Measurements from ENCODE around the gene EVPL. TPM values are rescaled to one million over a fixed set of nuclear protein-coding genes. Genes with fewer than 3 reads are reported as not detected.

Gene EVPL
- total RNA-seq, 1 donor from 2014 or later: not detected

- peaks cover 35% of the 10 kb centered on the region for H3F3A ChIP-seq (ENCODE audit: low read depth)
- H3K27me3 ChIP-seq: no peaks in the 10 kb centered on the region
- no peak overlapping the region for H3K4me3 Mint-ChIP-seq
- H3K9me3 ChIP-seq (ENCODE audit: low read depth): no peaks in the 10 kb centered on the region
- H3K79me2 ChIP-seq (ENCODE audit: low read depth): no peaks in the 10 kb centered on the region
- no peak overlapping the region for H3K4me2 ChIP-seq
- TF ChIP-seq, protein P1, sequence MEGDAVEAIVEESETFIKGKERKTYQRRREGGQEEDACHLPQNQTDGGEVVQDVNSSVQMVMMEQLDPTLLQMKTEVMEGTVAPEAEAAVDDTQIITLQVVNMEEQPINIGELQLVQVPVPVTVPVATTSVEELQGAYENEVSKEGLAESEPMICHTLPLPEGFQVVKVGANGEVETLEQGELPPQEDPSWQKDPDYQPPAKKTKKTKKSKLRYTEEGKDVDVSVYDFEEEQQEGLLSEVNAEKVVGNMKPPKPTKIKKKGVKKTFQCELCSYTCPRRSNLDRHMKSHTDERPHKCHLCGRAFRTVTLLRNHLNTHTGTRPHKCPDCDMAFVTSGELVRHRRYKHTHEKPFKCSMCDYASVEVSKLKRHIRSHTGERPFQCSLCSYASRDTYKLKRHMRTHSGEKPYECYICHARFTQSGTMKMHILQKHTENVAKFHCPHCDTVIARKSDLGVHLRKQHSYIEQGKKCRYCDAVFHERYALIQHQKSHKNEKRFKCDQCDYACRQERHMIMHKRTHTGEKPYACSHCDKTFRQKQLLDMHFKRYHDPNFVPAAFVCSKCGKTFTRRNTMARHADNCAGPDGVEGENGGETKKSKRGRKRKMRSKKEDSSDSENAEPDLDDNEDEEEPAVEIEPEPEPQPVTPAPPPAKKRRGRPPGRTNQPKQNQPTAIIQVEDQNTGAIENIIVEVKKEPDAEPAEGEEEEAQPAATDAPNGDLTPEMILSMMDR (IDR thresholded peaks at IDR 0.05): no peak
- no peak for TF ChIP-seq EZH2phosphoT487 (IDR thresholded peaks at IDR 0.05)
- TF ChIP-seq EZH2 (IDR thresholded peaks at IDR 0.05): no peak
- no peak overlapping the region for H3K27ac Mint-ChIP-seq
- H3K9ac ChIP-seq: no peak overlapping the region
- no peaks in the 10 kb centered on the region for H3K36me3 ChIP-seq
- peaks cover 16% of the 10 kb centered on the region for H3K4me1 Mint-ChIP-seq
- H3K4me3 ChIP-seq: no peak overlapping the region
- no peak overlapping the region for H3K27ac ChIP-seq
- peaks cover 6% of the 10 kb centered on the region for H3K27me3 Mint-ChIP-seq (ENCODE audit: insufficient read depth, low read depth)
- H3K9me3 Mint-ChIP-seq: peaks cover 2% of the 10 kb centered on the region
- H4K20me1 ChIP-seq (ENCODE audit: low read depth): peaks cover 5% of the 10 kb centered on the region
- H2AFZ ChIP-seq (replicated peaks): no peak overlapping the region
- peaks cover 1% of the 10 kb centered on the region for H3K36me3 Mint-ChIP-seq
- peaks cover 20% of the 10 kb centered on the region for H3K4me1 ChIP-seq
- no peak for DNase-seq (ENCODE audit: low spot score)
Measured at GRCh38 chr17:76032780-76033108, 5.6 kb upstream of the EVPL start.

DNA sequence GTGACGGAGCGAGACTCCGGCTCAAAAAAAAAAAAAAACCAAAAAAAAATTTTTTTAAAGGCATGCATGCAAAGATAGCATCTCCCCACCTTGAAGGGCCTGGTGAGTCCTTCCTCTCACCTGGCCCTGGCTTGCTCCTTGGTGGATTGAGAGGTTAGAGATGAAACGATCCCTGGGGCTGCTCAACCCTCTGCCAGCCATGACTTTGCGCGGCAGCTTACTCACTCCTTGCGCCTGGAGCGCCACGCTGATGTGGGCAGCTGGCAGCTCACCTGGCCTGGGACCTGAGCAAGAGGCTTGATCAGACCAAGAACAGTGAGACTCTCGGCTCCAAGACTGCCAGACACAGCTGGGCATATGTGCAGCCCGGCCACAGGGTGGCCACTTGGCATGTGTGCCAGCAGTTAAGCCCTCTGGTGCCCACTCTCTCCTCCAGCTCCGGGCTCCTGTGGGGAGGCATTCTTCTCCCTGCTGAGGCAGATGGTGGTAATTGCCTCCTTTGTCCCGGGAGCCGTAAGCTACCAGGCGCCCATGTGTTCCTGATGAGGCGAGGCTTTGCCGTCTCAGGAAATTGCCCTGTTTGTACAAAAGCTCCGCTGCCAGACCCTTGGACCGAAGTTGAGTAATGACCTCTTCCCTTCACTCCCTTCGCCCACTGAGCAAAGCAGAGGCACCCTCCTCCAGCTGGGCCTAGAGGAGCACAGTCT is 5.1 kb upstream of the EVPL start:
- no peak overlapping the region for H3K4me3 ChIP-seq
- H3K4me3 Mint-ChIP-seq: no peak overlapping the region
- no peak overlapping the region for H3K4me2 ChIP-seq
- no peak overlapping the region for H3K9ac ChIP-seq
- no peak overlapping the region for H3K27ac Mint-ChIP-seq
- H3F3A ChIP-seq (ENCODE audit: low read depth): peaks cover 30% of the 10 kb centered on the region
- peaks cover 1% of the 10 kb centered on the region for H3K36me3 Mint-ChIP-seq
- no peaks in the 10 kb centered on the region for H3K9me3 ChIP-seq (ENCODE audit: low read depth)
- H3K27ac ChIP-seq: no peak overlapping the region
- H2AFZ ChIP-seq (replicated peaks): no peak overlapping the region
- H3K36me3 ChIP-seq: no peaks in the 10 kb centered on the region
- DNase-seq (ENCODE audit: low spot score): no peak
- no peaks in the 10 kb centered on the region for H3K27me3 ChIP-seq
- peaks cover 5% of the 10 kb centered on the region for H4K20me1 ChIP-seq (ENCODE audit: low read depth)
- peaks cover 16% of the 10 kb centered on the region for H3K4me1 Mint-ChIP-seq
- peaks cover 2% of the 10 kb centered on the region for H3K9me3 Mint-ChIP-seq
- peaks cover 6% of the 10 kb centered on the region for H3K27me3 Mint-ChIP-seq (ENCODE audit: insufficient read depth, low read depth)
- H3K79me2 ChIP-seq (ENCODE audit: low read depth): no peaks in the 10 kb centered on the region
- no peak for TF ChIP-seq EZH2 (IDR thresholded peaks at IDR 0.05)
- TF ChIP-seq, protein P1 (IDR thresholded peaks at IDR 0.05): no peak
- TF ChIP-seq EZH2phosphoT487 (IDR thresholded peaks at IDR 0.05): no peak
- peaks cover 15% of the 10 kb centered on the region for H3K4me1 ChIP-seq

- Histone ChIP-seq H2AFZ (replicated peaks) (no peak overlapping the region), H3K9me3 (ENCODE audit: low read depth) (no peaks in the 10 kb centered on the region), H3K27ac (no peak overlapping the region), H3K79me2 (ENCODE audit: low read depth) (no peaks in the 10 kb centered on the region), H4K20me1 (ENCODE audit: low read depth) (peaks cover 5% of the 10 kb centered on the region), H3K9ac (no peak overlapping the region), H3K4me3 (no peak overlapping the region), H3K27me3 (no peaks in the 10 kb centered on the region), H3K4me2 (no peak overlapping the region), H3K36me3 (no peaks in the 10 kb centered on the region), H3F3A (ENCODE audit: low read depth) (peaks cover 21% of the 10 kb centered on the region), H3K4me1 (peaks cover 5% of the 10 kb centered on the region)
- TF ChIP-seq EZH2 (IDR thresholded peaks at IDR 0.05) (no peak), EZH2phosphoT487 (IDR thresholded peaks at IDR 0.05) (no peak)
- TF ChIP-seq, protein P1 (IDR thresholded peaks at IDR 0.05): no peak
- no peak overlapping the region for H3K4me3 Mint-ChIP-seq
- peaks cover 14% of the 10 kb centered on the region for H3K4me1 Mint-ChIP-seq
- DNase-seq (ENCODE audit: low spot score): no peak
- H3K9me3 Mint-ChIP-seq: no peaks in the 10 kb centered on the region
- no peaks in the 10 kb centered on the region for H3K36me3 Mint-ChIP-seq
- peaks cover 3% of the 10 kb centered on the region for H3K27me3 Mint-ChIP-seq (ENCODE audit: insufficient read depth, low read depth)
- H3K27ac Mint-ChIP-seq: no peak overlapping the region
Measured at GRCh38 chr17:76026714-76027158, 370 bp downstream of the EVPL start.

Data from neural progenitor cell (in vitro differentiated cells).